T1000 (cell line): Measurements from ENCODE around the gene ZNF507.

ENCODE experiments used
- DNase-seq: peaks from one replicate; lab custom pipeline; 2025; ENCODE audit warnings: mixed read lengths; lab: John Stamatoyannopoulos, UW

The ZNF507 gene

GRCh38 chr19:32339988-32340874 lies 5.2 kb upstream of the ZNF507 start:
- peak; percentile 23 for DNase-seq

GRCh38 chr19:32342695-32343094 lies 2.7 kb upstream of the ZNF507 start:
- DNase-seq: no peak

GRCh38 chr19:32343550-32344262 lies 1.7 kb upstream of the ZNF507 start:
- DNase-seq: no peak

- DNase-seq: no peak
These were observed 1.5 kb downstream of the ZNF507 start for GRCh38 chr19:32346901-32347300.

- no peak for DNase-seq
These were observed 2.2 kb downstream of the ZNF507 start for GRCh38 chr19:32347573-32347972.

- DNase-seq: no peak
These were observed 3.6 kb downstream of the ZNF507 start for GRCh38 chr19:32349051-32349450.

GRCh38 chr19:32349724-32350470 lies 4.5 kb downstream of the ZNF507 start:
- DNase-seq: no peak

- no peak for DNase-seq
These were observed 5.1 kb downstream of the ZNF507 start for GRCh38 chr19:32350471-32350865.

- DNase-seq: no peak
These were observed 5.6 kb downstream of the ZNF507 start for GRCh38 chr19:32350987-32351348.

- no peak for DNase-seq
These were observed 6.8 kb downstream of the ZNF507 start for GRCh38 chr19:32352241-32352630.

GRCh38 chr19:32354345-32354744 lies 8.9 kb downstream of the ZNF507 start:
- no peak for DNase-seq

- DNase-seq: no peak
These were observed 9.9 kb downstream of the ZNF507 start for GRCh38 chr19:32355309-32355708.

- no peak for DNase-seq
These were observed 12.3 kb downstream of the ZNF507 start for GRCh38 chr19:32357720-32358119.

GRCh38 chr19:32358321-32358720 lies 12.9 kb downstream of the ZNF507 start:
- no peak for DNase-seq

GRCh38 chr19:32359581-32359980 lies 14.2 kb downstream of the ZNF507 start:
- DNase-seq: no peak

- DNase-seq: no peak
These were observed 16.3 kb downstream of the ZNF507 start for GRCh38 chr19:32361574-32362317.

- no peak for DNase-seq
These were observed 16.9 kb downstream of the ZNF507 start for GRCh38 chr19:32362318-32362691.

- DNase-seq: no peak
These were observed 17.8 kb downstream of the ZNF507 start for GRCh38 chr19:32363175-32363574.

- DNase-seq: no peak
These were observed 18.2 kb downstream of the ZNF507 start for GRCh38 chr19:32363632-32364031.

GRCh38 chr19:32364040-32364439 lies 18.6 kb downstream of the ZNF507 start:
- DNase-seq: no peak

GRCh38 chr19:32367063-32367462 lies 21.7 kb downstream of the ZNF507 start:
- no peak for DNase-seq

GRCh38 chr19:32367948-32368536 lies 22.6 kb downstream of the ZNF507 start:
- DNase-seq: no peak
